ENCODE results near the gene FRMPD2.
"Not testable (repeated sequence)": the region's sequence is repeated elsewhere in the genome, so short reads cannot be mapped to it uniquely, and the experiment has no call there.

FRMPD2 gene

DNA sequence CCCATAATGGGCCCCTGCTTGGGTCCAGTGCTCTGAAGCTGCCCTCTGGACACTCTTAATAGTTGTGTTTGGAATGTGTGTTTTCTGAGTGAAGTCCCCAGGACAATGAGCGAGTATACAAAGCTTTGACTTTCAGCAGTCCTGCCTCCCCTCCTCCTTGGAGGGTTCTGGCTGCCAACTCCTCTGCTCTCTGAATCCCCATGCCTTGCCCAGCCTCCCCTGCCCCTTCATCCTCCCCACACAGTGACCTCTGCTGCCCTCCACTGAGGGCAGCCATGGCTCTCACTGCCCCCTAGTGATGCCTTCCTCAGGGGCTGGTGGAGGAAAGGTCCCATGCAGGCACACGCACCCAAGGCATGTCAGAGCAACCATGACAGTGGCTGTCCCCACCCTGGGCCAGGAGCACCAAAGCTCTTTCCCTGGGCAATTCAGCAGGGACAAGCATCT, 40.9 kb downstream of the FRMPD2 start:
- peak in 4 of 56 donors; percentile 8 to 26 (median 16) for DNase-seq

DNA sequence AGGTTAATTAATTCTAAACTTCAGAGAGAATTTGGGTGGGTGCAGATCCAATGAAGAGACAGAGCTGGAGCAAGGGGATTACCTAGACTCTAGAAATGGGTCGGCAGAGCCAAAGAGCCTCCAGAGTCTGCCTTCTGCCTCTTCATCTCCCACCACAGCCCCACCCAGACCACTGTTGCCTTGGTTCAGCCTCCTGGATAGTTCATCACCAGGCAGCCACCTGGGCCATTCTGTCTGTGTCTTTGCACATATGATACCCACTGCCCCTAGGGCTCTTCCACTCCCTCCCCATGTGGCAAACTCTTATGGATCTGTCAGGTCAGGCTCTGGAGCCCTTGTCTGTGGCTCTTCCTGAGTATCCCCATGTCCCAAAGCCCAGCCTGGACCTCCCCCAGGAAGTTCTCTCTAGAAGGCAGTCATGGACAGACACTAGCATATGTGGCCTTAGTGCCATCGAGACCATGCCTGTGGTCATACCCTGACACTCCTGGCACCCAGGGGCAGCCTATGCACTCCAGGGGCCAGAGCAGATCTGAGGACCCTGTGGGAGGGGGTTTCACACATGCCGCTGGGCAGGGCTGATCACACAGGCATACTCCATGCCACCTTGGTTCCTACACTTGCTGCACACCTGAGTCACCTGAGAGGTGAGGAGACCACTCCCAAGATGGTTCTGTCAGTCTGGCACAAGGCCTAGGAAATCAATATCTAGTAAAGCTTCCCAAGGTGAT, 41.6 kb downstream of the FRMPD2 start:
- DNase-seq: no peak

DNA sequence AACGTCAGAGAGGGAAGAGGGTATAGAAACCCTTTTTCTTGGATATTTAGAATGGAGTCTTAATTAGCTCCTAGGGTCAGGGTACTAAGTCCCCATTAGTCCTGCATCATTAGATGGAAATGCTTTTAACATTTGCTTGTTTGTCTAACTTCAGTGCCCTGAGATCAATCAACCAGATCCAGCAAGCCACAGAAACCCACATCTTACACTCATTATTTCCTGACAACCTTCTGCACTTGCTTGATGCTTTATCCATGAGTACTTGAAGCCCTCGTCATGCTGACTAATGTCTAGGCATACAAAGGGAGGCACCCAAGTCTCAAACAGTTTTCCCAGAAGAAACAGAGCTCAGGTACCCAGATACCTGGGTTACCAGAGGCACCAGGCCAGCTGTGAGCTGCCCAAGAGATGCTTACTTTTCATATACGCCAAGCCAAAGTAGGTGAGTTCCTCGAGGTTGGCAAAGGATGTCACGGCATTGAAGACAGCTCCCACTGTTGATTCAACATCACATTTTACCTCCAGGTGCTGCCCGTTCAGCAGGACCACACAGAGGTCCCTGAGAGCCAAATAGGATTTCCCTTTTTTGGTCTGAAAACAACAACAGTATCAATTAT, 42.7 kb downstream of the FRMPD2 start:
- DNase-seq: no peak

- DNase-seq: no peak
Measured at GRCh38 chr10:48231178-48231577, 43.3 kb downstream of the FRMPD2 start.

DNA sequence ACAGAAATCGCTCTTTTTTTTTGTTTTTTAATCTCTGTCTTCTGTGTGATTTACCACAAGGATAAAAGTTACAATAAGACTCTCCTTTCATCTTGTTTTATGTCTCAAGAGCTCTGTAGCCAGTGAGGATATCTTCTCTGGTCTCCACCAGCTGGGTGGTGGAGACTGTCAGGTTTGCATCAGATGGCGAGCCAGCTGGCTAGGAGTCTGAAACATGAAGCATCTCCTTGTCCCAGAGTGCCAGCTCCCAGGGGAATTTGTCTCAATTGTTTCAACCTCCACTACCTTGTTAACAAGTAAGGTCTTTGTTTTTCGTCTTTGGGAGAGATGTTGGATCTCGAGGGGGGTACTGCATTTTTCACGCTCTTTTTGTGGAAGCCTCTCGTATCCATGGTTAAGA, 47.3 kb downstream of the FRMPD2 start:
- no peak for DNase-seq

DNA sequence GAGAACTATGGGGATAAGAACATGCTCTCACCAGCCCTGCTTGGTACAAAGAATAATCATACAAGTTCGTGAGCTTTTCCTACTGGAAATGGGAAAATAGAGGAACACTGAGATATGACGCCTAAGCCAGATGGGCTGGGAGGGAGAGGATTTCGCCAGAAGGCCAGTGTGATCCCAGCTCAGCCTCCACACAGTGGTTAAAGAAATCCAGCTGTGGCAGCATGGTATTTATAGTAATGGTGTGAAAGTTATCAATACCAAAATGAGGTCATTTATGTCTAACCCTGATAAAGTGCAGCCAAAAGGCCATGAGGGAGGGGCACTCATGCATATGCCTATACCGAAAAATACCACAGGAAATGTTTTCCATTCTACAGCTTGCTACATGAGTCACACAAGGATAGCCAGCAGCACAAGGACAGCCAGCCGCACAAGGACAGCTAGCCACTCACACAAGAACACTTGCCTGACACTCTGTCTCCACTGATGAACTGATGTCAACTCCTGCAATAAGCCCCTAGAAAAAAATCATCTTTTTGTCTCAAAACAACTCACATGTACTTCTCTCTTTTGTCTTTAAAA, 49.4 kb downstream of the FRMPD2 start:
- DNase-seq: no peak

GRCh38 chr10:48224296-48224695, 50.2 kb downstream of the FRMPD2 start:
- no peak for DNase-seq

DNA sequence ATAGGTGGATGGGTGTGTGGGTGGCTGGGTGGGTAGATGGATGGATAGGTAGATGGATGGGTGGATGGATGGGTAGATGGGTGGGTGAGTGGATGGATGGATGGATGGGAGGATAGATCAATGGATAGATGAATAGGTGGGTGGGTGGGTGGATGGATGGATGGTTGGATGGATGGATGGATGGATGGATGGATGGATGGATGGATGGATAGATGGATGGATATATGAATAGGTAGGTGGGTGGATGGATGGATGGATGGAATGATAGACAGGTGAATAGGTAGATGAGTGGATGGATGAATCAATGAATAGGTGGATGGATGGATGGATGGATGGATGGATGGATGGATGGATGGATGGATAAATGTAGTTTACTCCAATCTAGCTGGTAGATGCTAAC, 52.7 kb downstream of the FRMPD2 start:
- no peak for DNase-seq

DNA sequence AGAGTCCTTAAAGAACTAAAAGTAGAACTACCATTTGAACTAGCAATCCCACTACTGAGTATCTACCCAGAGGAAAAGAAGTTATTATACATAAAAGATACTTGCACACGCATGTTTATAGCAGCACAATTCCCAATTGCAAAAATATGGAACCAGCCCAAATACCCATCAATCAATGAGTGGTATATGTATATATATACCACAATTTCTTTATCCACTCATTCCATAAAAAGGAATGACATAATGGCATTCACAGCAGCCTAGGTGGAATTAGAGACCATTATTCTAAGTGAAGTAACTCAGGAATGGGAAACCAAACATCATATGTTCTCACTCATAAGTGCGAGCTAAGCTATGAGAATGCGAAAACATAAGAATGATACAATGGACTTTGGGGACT, 53.5 kb downstream of the FRMPD2 start:
- DNase-seq: not testable (repeated sequence)

DNA sequence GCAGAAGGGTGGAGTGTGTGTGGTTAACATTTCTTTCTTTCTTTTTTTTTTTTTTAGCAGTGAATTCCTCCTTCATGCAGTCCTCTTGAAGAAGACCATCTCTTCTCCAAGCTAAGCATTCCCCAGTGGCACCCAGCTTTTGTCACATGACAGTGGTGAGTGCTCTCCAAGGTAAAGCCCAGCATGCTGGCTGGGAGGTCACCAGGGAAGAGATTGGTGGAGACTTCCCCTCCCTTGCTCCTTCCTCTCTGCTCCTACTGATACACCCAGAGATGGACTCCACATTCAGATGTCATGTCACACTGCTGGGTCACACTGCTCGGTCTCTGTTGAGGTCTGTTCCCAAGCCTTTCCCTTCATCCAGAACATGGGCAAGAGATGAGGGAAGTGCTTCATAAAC, 55.3 kb downstream of the FRMPD2 start:
- no peak for DNase-seq

GRCh38 chr10:48216744-48217143, 57.8 kb downstream of the FRMPD2 start:
- DNase-seq: no peak

DNA sequence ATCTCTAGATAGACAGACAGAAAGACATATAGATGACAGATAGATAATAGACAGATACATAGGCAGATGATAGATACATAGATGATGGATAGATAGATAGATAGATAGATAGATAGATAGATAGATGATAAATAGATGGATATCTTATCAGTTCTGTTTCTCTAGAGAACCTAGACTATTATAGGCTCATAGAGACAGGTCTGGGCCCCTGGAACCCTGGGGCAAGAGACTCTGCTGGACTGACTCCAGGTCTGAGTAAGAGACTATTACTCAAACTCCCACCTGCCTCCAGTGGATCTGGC, 58.3 kb downstream of the FRMPD2 start:
- no peak for DNase-seq

- DNase-seq: peak in 4 of 56 donors; percentile 5 to 36 (median 26)
Measured at GRCh38 chr10:48215486-48216203, 58.9 kb downstream of the FRMPD2 start.

DNA sequence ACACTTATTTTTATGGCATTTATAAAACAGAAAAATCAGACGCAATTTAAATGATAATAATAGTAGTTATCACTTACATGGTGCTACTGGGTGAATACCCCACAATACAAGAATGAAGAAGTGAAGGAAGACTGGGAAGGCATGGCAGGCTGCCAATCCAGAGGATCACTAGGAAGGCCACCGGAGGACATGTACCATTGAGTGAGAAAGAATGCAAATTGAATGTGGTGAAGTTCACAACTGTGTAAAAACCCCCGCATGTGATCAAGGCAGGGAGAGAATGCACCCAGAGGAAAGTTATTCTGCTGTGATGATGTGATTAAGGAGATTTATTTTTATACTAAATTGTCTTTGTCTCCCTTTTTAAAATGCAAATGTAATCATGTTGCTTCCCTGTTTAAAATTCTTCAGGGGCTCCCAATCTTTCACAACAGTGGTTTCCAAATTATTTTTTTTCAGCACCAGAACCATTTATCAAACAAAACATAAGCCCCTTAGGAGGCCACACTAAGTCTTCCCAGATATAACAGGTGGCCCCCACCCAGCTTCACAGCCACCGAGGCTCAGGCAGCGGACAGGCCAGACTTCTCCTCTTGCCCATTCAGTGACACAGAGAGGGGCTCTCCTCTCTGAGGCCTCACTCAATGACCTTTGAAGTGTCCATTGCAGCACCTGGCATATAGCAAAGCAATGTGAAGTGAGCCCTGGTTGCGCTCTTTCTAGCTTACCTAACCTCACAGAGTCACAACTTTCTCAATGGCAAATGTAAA, 59.6 kb downstream of the FRMPD2 start:
- peak in 7 of 56 donors; percentile 15 to 47 (median 22) for DNase-seq

GRCh38 chr10:48213047-48213446, 61.4 kb downstream of the FRMPD2 start:
- no peak for DNase-seq

- no peak for DNase-seq
Measured at GRCh38 chr10:48211777-48212176, 62.7 kb downstream of the FRMPD2 start.

DNA sequence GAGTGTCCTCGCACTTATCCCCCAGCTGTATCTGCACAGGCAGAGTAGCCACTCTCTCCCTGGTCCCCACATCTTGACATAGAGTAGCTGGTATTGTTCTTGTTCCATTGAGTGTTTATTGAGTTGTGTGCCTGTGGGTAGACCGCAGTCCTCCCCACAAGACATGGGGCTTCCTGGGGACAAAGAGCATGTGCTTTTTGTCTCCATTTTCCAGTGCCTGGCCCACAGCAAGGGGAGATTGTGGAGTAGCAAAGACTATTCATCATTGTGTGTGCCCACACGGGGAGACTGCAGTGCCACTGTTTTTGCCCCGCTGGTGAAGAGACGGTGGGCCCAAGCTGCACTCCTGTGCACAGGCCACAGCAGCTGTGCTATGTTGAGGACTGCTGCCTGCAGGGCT, 63.5 kb downstream of the FRMPD2 start:
- no peak for DNase-seq

GRCh38 chr10:48210391-48210790, 64.1 kb downstream of the FRMPD2 start:
- no peak for DNase-seq

DNA sequence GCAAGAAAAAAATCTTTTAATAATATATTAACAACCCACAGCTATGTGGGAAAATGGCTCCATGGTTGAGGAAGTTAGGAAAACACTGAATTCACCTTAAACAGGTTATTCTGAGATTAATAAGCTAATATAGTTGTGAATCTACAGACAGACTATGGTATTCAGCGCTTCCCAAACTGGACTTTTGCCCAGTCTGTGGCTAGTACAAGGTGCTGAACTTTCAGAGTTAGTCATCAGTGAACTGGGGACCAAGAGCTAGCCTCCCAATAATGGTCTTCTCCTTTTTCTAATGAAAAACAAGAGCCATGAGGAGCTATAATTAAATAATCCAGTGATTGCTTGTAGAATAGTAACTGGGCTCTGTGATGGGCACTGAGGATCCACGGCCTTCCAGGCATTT, 65.3 kb downstream of the FRMPD2 start:
- DNase-seq: no peak

GRCh38 chr10:48207853-48208252, 66.6 kb downstream of the FRMPD2 start:
- no peak for DNase-seq

GRCh38 chr10:48206482-48207250, 67.8 kb downstream of the FRMPD2 start:
- no peak for DNase-seq
